Ureter (tissue), 1 donor: ENCODE results near the gene GGT5. TPM values are rescaled to one million over a fixed set of nuclear protein-coding genes. Genes with fewer than 3 reads are reported as not detected.
"Not testable (repeated sequence)": the region's sequence is repeated elsewhere in the genome, so short reads cannot be mapped to it uniquely, and the experiment has no call there.

Experiments used
- DNase-seq: peaks from one replicate; pipeline ENCODE4 v3.0.0-alpha.2; 2020; ENCODE audit warnings: low spot score
- total RNA-seq: library from RNA; stranded (reverse); gene quantifications from one replicate; pipeline ENCODE4 v1.2.4, GENCODE V29; 2023
- donor health status: DM: yes; HTN: yes; CAD: no.

The GGT5 gene
- total RNA-seq, 1 donor from 2014 or later, result 58.2 TPM

GRCh38 chr22:24232124-24232523 is 12.8 kb downstream of the GGT5 start:
- no peak for DNase-seq

DNA sequence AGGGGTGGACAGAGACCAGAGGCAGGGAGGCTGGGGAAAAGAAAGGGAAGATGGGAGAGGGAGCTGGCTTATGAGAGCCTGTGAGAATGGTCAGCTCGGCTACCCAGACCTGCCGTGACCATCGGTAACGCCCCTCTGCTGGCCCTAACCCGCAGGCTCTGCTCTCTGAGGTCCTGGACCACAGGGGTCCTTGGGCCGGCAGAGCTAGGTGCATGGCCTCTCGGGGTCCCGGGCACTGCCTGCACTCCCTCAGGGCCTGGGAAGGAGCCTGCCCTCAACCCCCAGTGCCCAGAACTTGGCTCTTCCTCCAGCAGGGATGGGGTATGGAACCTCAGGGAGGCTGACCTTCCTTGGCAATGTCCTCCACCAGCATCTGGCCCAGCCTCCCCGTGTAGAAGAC is 13.2 kb downstream of the GGT5 start:
- DNase-seq, result no peak

DNA sequence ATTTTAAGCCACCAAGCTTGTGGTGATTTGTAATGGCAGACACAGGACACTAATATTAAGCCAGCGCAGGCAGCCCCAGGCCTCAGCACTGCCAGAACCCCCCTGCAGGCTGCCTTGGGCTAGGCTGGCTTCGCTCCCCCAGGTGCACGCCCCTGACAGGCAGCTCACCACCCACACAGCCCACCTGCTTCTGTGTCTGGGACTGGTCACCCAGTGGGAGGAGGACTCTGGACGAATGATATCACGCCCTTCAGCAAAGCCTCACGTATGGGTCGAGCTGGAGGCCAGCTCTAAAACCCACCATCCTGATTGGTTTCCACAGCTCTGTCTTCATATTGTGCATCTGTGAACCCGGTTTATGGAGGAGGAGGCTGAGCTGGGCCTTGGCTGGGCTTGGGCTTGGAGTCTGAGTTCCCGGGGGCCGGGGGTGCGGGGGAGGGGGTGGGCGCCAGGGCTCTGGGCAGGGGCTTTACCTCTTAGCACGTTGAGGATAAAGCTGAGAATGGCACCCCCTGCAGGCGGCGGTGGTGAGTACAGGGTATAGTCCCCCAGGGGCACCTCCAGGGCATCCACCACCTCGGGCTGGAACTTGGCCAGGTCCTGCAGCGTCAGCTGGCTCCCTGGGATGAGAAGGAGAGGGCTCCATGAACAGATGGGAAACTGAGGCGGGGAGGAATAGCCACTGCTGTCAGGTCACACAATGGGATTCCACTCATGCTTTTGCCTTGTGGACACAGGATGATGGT is 13.8 kb downstream of the GGT5 start:
- DNase-seq, result no peak

GRCh38 chr22:24225951-24226350 is 18.9 kb downstream of the GGT5 start:
- no peak for DNase-seq

DNA sequence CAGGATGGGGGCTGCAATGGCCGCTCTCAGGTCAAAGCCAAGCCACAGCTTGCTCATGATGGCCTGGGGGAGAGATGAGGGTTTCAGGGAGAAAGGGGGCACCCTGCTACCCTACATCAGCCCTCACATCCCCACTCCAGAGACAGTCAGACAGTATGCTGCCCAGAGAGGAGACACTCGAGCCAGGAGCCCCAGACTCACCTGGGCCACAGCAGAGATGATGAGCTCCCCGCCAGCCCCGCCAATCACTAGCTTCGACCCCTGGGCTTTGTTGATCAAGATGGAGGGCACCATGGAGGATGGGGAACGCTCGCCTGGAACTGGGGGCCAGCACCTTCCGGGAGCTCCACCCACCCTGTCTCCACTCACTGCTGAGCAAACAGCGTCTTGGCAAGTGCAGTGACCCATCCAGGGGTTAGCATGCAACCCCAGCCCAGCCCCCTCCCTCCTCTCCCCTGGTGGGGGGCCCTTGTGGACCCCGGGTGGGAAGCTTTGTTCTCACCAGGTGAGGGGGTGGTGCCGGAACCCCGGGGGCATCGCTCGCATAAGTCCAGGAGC is 19.8 kb downstream of the GGT5 start:
- no peak for DNase-seq

DNA sequence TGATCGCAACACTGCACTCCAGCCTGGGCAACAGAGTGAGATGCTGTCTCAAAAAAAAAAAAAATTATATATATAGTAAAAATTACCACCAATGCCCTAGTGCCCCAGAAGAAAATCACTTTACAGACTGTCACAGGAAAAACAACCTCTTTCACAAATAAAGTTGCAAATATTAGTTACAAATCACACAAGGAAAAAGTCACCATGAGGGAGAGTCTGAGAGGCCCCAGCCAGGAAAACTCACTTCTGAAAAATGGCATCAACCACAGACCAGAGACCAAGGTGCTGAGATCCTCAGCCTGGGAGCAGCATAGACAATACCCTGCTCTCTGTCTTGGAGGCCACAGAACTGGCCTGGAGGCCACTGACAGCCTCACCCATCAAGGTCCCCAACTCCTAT is 20.4 kb downstream of the GGT5 start:
- DNase-seq, result no peak

- DNase-seq, result no peak
Measured at GRCh38 chr22:24219750-24220149, 25.1 kb downstream of the GGT5 start.

- no peak for DNase-seq
Measured at GRCh38 chr22:24217384-24217783, 27.5 kb downstream of the GGT5 start.

- DNase-seq, result no peak
Measured at GRCh38 chr22:24216541-24217209, 28.2 kb downstream of the GGT5 start.

- no peak for DNase-seq
Measured at GRCh38 chr22:24214467-24215285, 30.2 kb downstream of the GGT5 start.

DNA sequence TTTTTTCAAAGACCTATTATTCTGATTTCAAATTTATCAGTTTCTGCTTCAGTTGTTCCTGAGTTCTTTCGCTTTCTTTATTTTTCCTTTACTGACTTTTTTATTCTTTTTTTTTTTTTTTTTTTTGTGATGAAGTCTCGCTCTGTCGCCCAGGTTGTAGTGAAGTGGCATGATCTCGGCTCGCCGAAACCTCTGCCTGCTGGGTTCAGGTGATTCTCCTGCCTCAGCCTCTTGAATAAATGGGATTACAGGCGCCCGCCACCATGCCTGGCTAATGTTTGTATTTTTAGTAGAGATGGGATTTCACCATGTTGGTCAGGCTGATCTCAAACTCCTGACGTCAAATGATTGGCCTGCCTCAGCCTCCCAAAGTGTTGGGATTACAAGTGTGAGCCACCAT is 31.8 kb downstream of the GGT5 start:
- not testable (repeated sequence) for DNase-seq

GRCh38 chr22:24211716-24212115 is 33.2 kb downstream of the GGT5 start:
- not testable (repeated sequence) for DNase-seq

DNA sequence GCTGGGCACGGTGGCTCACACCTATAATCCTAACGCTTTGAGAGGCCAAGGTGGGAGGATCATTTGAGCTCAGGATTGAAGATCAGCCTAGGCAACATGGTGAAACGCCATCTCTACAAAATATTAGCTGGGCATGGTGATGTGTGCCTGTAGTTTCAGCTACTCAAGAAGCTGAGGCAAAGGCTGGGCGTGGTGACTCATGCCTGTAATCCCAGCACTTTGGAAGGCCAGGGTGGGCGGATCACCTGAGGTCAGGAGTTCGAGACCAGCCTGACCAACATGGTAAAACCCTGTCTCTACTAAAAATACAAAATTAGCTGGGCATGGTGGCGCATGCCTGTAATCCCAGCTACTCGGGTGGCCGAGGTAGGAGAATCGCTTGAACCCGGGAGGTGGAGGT is 34.5 kb downstream of the GGT5 start:
- not testable (repeated sequence) for DNase-seq

DNA sequence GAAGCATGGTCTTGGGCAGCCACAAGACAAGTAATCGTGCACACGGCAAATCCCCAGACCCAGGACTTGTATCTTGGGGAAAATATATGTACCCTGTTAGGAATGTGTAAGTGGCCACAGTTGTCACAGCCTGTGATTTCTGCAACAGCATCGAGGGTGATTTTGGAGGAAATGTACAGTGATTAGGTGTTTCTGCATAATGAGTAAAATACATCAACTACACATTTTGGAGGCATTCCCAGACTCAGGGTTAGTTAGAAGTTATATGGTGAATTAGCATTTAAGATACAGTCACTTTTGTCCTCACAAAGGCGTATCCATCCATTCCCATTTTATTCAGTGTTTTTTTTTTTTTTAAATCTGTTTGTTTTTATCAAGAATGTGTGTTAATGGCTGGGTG is 35.2 kb downstream of the GGT5 start:
- DNase-seq, result no peak

- no peak for DNase-seq
Measured at GRCh38 chr22:24209016-24209415, 35.9 kb downstream of the GGT5 start.

- DNase-seq, result no peak
Measured at GRCh38 chr22:24208012-24208749, 36.7 kb downstream of the GGT5 start.

- no peak for DNase-seq
Measured at GRCh38 chr22:24207264-24208011, 37.4 kb downstream of the GGT5 start.

DNA sequence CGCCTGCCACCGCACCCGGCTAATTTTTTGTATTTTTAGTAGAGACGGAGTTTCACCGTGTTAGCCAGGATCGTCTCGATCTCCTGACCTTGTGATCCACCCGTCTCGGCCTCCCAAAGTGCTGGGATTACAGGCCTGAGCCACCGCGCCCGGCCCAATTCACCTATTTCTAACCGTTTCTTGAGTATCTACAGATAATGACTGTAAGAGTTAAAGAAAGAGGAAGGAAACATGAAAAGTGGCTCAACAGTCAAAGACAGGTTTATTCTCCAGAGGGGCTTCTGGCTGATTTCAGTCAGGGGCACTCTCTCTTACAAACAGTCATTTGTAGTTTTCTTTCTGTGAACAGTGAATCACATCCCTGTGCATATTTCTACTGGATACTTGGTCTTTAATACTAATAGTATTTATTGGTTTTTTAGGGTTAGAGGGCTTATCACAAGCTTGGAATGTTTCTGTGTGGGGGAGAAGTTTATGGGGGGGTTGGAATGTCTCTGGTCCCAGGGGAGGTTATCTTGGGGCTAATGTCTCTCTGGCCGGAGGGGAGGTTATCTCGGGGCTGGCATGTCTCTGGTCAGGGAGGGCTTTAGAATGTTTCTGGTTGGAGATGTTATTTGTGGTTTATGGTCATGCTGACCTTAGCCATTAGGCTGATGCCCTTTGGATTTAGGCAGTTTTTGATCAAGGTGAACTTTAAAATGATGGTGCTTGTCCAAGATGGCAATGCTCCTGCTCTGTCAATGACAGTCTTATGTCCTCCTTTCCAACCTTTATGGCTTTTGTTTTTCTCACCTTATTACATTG is 38.2 kb downstream of the GGT5 start:
- DNase-seq, result not testable (repeated sequence)

DNA sequence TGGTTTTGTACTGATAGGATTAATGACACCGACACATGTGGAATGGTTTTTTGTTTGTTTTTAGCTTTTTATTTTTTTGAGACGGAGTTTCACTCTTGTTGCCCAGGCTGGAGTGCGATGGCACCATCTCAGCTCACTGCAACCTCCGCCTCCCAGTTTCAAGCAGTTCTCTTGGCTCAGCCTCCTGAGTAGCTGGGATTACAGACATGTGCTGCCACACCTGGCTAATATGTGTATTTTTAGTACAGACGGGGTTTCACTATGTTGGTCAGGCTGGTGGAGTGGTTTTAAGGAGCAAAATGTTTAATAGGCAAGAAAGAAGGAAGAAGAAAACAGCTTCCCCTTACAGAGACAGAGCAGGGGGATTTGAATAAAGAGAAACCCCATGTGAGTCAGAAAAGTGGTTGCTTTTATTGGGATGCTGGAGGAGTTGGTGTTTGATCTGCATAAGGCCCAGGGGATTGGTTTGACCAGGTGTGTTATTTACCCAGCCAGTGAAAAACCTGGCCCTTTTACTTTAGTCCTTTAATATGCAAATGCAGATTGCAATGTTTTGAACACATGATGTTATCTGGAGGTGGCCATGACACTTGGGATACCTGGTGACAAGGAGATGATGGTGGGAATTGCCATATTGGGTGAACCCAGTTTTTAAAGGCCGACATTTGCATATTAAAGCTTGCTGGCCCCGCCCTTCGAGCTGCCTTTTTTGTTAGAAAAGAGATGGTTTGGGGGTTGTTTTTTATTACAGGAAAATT is 39.3 kb downstream of the GGT5 start:
- DNase-seq, result no peak
